Pulmonary artery endothelial cell (primary cell): ENCODE measurements around the gene PLXNA2. TPM values are rescaled to one million over a fixed set of nuclear protein-coding genes. Genes with fewer than 3 reads are reported as not detected.

Source experiments
- DNase-seq: peaks from one replicate; pipeline ENCODE4 v3.0.0-alpha.2; 2011; ENCODE audit warnings: low read depth, low spot score
- total RNA-seq: library from RNA; depleted of rRNA; stranded (reverse); fragments of >200 nt; gene quantifications from 2 replicates; pipeline ENCODE4 v1.2.3, GENCODE V29; 2014

Gene PLXNA2
- total RNA-seq, 1 donor from 2014 or later, result 91.6 TPM

DNA sequence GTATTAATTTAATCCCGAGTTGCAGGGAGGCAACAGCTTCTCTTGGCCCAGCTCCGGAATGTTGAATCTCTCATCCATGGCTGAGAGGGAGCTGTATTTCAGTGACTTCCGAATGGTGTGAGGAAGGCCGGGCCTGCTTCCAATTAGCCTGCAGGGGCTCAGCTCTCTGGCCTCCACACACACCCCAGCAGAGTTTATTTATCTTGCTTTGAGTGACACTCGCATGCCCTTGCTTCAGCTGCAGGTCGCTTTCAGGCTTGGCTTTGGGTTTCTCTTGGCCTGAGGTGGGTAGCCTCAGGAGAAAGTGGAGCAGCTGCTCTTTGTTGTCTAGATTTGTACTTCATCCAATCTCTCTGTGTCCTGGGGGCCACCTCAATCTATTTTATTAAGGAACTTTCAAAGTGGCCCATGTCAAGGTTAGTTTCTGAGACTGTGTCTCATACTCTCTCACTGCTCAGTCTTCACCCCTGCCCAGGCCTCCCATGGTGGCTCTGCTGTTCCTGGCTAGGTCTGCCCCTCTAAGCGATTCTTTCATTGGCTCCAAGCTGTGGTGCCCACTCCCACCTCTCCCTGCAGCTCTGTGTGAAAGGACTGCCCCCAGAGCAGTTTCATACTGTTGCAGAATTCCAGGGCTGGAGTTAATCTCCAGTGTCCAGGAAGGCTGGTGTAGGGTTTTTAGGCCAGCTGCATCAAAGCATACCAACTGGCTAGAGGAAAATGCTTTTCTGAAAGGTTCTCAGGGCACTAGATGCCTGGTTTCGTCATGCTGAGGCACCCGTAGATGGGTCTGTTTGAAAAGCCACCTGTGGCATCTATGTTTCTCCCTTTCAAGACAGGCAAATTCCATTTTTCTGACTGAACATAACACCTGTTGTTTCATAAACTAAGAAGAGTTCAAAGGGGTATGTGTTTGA lies 153.5 kb downstream of the PLXNA2 start:
- no peak for DNase-seq

DNA sequence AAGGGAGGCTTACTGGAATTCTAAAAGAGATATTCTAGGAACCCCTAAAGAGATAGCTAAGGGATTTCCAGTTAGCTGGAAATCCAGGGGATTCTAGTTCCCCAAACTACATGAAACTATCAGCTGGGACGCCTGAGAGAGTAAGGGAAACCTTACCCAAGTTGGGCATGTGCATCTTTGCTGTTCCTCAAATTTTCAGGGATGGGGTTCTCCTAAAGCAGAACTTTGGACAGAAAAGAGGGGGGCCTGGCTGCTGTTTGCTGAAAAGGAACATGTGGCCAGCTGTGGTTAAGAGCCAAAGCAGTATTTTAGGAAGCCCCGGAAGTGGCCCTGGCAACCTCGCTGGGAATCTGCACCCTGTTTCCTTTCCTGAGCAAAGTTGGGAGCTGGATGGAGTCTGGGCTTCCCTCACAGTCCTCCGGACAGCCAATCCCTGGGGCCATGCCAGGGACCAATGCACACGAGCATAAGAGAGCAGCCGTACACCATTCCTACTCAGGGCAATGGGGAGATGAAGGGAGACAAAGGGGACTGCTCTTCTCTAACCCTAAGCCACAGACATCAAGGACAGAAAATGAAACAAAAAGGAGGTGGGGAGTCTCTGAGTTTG lies 154.3 kb downstream of the PLXNA2 start:
- DNase-seq, result no peak

DNA sequence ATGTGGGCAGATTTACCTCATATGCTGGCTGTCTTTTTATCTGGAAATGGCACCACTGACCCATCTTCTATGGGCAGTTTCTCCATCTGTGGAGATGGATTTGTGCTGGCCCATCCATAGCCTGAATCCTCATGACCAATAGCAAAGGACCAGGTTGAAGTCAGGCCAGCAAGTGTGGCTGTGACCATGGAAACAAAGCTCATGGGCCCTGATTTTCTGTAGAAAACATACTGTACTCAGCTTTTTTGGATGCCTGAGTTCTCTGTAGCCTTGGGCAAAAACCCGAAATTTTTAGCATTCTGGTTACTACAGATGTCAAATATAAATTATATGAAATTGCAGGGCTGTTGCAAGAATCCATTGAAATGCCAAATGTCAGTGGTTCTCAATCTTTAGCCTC lies 155.0 kb downstream of the PLXNA2 start:
- no peak for DNase-seq

DNA sequence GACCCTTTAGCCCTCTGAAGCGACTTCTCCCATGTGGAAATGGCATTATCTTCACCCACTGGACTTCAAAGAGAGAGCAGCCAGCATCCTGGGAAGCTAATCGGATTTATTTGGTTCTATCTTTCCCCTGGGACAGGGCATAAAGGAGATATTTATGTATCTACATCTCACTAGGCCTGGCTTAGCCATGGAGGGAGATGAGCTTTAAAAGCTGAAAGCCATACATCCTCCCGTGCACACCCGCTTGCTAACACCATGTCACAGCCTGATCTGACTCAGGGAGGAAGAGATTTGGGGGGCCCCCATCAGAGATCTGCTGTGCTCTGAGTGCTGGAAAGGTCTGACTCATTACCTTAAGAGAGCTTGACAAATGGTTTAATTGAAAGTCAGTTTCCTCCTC lies 155.9 kb downstream of the PLXNA2 start:
- no peak for DNase-seq

DNA sequence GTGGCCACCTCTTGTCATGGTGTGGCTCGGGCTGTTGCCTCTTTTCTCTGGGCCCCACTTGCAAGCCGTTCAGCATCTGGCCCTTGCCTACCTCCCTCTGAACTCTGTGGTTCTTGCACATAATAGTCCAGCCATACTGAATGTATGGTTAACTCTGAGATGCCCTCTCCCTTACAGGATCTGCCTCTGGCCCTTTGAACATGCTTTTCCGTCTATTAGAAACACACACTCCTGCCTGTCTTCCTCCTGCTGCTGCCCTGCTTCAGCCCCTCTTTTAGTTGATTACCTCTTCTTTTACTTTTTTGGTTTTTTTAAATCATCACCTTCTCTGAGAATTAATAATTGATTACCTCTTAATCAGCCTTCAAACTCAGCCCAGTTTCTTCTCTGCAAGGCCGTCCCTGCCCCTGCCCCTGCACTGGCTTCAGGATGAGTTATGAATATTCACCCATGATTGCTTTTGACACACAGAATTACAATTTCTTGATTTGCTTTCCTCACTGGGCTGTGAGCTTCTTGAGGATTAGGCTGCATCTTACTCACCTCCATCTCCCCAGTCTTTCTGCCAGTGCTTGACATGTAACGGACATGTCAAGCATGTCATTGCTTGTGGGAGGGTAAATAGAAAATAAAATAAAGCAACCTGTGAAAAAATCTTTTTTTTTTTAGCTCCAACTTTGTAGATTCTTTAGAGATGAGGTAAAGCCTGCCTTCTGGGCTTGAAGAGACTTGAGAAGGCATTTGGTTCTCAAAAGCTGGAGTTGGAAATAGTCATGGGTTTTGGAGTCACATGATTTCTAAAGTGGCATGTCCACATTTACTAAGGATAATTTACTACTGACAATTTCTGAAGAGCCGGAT lies 158.3 kb downstream of the PLXNA2 start:
- DNase-seq, result no peak

DNA sequence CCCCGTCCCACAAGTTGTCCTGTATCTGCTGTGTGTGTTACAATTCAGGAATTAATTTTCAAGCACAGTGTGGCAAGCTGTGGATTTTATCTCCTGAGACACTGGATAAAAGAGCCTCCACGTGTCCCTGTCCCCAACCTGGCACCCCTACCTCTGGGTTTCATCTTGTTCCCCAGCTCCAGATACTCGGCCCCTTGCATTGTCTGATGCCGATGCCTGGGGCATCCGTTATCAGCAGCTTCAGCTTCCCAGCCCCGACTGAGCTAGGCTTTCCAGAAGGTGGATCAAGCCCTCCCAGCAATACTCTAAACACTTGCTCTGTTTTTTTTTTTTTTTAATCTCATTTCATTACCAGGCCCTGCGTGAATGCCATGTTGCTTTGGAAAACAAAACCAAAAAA lies 159.4 kb downstream of the PLXNA2 start:
- no peak for DNase-seq

DNA sequence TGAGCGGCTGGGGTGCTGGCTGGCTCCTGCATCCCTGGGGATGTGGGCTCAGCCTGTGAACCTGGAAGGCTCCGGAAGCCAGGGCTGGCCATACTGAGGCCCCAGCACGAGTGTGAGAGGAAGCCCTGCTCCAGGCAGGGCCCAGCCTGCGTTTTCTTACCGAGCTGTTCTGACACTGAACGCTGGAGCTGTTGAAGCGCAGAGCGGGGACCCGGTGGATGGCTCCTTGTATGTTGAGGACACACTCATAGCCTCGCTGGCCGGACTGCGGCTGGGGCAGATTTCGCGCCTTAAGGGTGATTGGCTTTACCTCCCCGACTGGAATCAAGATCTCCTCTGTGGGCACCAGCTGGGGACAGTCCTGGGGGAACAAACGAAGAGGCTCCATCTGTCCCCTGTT lies 160.0 kb downstream of the PLXNA2 start:
- DNase-seq, result no peak

DNA sequence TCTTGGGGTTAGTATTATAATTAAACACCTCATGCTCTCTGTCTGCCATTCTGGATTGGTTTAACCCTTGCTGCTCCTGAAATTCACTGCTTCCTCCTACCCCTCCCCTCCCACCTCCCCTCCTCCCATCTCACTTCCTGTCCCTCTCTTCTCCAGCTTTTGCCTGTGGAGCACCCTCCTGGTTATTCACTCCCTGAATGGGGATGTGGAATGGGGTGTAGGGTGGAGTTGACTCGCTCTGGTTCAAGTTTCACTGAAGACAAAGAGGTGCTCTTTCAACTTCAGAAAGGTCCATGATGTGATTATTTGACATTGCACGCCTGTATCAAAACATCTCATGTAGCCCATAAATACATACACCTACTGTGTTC lies 160.5 kb downstream of the PLXNA2 start:
- no peak for DNase-seq

DNA sequence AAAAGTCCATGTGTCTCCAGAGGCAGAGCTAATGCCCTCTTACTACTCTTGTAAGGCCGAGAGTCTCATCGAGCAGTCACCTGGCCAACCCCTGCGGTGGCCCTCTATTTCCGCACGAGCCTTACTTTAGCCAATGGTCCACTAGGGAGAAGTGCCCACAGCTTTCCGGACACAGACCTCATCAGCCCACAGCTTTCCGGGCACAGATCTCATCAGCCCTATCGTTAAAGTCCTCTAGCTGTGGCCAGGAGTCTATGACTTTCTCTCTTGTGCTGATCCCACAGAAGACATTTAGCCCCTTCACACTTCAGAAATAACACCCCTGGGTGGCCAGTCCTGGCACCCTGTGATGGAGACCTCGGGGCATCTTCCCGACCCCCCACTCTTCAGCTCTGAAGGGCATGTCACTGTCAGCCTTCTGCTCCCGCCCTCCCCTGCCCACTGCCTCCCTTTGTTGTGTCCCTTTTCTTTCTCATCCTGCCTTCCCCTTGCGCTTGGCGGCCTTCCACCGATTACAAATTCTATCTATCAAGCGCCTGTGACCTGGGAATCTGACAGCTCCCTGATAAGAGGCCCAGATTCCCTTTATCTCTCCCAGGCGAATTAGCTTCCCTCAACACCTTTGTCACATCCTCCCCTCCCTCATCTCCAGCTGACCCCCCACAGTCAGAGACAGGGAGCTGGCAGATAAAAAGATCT lies 161.0 kb downstream of the PLXNA2 start:
- no peak for DNase-seq

DNA sequence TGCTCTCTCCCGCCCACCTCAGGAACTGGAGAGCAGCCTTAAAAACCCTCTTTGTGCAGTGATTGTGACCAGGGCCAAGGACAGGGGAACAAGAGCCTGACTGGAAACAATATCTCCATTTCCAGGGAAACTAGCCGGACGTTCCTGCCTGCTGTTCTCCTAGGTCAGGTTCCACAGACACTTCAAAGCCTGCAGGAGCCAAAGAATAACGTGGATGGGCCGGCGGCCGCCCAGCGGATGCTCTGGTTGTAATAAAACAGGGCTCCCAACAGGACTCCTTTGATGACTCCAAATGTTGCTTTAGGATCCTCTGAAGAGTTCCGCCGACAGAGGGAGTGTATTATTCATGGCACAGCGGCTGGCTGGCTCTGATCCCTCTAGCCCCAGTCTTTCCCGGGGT lies 162.2 kb downstream of the PLXNA2 start:
- no peak for DNase-seq

DNA sequence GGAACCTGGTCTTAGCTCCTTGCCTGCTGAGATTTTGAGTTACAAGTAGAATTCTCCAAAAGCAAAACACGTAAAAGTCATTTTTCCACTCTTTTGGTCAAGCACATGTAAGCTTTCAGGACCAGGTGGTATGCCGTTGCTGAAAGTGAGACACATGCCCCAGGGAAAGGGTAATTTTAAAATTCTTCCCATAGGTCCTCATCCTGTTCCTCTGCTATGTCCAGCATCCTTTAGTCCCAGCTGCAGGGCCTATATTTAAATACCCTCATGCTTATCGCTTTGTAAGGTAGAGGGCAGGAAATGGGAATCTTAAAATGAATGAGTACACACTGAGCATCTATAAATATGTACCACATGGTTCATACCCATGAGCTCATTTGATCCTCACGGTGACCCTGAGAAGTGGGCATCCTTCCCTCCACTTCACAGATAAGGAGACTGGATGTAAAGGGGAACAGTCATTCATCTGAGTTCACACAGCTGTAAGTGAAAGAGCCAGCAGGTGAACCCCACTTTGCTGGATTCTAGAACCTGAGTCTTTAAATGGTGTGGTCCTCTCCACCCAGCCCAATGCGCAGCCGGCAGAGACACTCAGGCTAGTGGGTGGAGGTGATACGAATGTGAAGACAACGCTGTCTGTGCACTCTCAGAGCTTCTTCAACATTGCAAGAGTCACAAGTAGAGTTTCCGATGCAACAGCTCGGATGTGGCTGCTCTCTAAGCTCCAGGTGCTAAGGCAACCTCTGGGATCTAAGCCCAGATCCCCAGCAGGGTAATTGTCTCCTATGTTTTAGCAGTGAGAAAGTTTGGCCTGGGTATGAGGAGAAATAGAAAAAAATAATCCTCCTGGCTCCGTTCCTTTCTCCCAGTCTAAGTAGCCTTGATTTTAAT lies 163.5 kb downstream of the PLXNA2 start:
- DNase-seq, result no peak

DNA sequence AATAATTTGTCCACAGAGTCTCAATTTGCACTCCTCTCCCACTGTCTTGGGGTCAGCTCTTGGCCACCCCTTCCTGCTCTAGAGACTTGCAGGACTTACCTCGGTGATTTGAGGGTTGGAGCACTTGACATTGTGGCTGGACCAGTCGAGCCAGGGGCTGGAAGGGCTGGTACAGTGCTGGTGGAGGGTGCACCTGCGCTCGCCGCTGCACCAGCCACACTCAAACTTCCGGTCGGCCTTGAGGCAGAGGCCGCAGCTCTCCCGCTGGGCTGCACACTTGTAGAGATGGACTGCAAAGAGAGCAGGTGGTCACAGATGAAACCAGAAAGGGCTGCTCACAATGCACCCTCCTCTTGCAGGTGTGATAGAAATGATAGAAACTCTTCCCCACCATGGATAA lies 165.0 kb downstream of the PLXNA2 start:
- DNase-seq, result no peak

DNA sequence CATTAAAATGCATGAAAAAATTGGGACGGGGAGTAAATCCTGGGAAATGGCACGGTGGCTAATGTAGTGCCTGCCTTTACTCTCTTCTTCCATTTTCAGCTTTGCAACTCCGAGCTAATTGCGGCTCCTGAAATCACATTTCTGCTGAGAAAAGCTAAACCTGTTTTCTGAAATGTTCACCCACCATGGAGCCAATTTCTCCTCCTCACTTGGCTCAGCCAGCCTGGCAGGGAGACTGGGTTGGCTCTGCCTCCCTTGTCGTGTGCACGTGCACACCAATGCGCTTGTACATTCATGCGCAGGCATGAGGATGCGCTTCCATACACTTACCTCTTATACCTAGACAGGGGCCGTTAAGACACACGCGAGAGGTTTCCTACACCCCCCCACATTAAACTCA lies 165.4 kb downstream of the PLXNA2 start:
- no peak for DNase-seq

DNA sequence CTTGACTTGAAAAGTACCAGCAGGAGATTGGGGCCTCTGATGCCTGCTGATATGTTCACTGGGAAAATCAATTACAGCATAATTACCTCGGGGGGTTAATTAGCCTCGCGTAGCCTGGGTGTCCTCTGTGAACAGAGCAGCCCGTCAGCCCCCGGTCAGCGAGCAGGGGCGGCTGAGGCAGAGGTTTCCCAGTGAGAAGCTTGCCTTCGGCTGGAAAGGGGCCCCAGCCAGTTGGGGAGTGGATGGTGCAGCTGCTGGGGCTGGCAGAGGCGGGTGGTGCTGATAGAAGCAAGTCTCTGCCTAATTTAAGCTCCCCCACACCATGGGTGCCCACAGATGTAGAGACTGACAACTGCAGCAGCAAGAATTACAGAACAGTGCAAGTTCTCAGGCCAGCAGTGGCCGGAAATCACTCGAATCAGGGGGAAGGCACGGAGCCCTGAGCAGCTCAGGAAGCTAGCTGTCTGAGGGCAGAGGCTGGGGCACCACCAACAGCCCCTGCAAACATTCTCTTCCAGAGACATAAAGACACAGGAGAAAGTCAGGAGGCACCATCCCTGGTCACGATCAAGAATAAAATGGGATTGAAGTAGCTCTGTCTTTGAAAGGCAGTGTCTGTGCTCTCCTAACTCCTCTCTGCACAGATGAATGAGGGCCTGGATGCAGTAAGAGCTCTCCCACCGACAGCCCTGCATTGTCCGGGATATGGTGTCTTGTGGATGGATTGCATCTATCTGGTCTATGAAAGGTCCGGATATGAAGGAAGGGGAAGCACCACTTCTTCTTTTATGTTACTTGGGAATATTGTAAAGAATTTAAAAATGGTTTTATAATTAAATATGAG lies 166.7 kb downstream of the PLXNA2 start:
- no peak for DNase-seq

DNA sequence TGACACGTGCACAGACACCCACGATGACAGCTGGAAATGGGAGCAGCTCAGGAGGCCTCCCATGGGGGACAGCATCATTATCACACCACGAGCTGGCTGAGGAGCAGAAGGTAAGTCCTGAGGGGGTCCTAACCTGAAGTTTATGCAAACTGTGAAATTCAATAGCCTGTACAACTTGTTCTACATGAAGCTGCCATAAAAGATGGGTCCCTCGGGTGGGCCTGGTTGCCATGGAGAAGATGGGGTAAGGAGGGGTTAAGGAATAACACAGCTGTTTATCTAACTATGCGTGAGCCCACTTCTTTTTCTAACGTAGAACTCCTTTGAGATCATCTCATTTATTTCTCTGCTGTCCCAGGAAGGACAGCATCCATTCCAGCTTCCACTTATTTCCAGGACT lies 169.8 kb downstream of the PLXNA2 start:
- no peak for DNase-seq

DNA sequence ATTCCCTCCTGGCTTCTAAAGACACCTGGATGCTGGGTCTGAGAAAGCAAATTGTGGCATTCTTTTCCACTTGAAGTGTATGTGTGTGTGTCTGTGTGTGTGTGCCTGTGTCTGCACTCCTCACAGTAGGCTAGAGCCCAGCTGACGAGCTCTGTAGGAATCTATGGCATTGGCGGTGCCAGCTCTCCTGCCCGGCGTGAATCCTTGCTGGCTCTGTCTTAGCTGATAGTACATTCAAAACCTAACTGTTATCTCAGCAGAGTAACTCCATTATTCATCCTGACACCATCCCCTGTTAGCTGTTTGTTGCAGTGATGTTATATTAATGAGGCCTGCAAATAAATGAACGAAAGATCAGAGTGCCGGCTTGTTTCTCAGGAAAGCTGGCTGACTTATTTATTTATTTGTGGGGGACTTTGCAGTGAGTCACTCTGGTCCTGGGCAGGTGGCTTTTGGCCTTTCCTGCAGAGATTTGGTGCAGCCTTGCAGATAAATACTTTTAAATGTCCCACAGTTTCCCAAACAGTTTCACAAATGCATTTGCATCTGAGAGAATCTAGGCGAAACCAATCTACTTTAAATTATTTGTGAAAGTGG lies 172.7 kb downstream of the PLXNA2 start:
- no peak for DNase-seq

DNA sequence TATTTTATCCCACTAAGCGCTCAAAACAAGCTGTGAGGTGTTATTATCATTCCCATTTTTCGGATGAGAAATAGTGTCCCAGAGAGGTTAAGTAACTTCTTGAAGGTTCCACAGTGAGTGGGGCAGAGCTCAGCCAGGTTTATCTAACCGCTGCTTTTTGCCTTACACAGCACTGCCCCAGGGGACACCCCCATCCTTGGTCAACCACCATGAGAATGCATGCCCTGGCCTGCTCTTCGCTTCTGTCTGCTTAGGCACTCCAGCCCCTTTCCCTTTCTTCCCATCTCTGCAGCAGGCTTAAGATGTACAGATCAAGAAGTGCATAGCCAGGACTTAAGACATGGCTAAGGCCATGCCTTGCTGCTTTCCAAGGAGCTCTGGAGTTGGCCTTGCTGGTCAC lies 174.3 kb downstream of the PLXNA2 start:
- no peak for DNase-seq

DNA sequence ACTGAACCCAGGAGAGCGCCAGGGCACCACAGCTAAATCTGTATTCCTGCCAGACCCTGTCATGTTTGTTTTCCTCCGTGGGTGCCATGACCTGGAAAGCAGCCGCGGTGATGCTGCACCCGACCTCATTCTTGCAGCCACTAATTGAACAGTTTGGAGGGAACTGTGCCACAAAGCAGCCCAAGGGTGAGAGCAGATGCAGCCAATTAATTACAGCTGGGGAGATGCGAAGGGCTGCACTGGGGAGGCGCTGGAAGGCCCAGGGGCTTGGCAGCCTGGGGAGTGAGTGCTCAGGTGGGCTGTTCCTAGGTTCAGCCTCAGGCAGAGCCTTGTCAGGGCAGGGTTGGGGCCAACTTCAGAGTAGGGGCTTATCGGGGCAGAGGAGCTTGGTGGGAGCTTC lies 174.9 kb downstream of the PLXNA2 start:
- DNase-seq, result no peak

DNA sequence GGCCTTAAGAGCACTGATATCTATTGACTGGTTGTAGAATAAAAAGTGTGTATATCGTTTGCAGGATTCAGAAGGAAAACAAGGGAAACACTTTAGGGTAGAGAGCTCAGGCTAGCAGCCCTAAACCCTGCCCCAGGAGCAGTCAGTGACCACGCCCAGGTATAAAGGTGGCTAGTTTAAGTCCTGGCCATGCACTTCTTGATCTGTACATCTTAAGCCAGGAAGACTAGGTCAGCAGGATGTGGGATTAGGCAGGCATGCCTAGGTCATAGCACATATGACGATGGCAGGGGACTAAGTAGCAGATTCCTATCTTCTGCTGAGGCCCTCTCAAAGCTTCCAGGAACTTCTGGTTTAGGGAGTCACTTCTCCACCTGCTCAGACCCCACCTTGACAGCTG lies 175.3 kb downstream of the PLXNA2 start:
- DNase-seq, result no peak
